H1 (cell line): ENCODE measurements around the gene AP3B2. TPM values are rescaled to one million over a fixed set of nuclear protein-coding genes. Genes with fewer than 3 reads are reported as not detected.

ENCODE experiments used
- BACH1 ChIP-seq: IDR thresholded peaks from 2 replicates; pipeline ENCODE4 v1.6.1; 2012; ENCODE audit warnings: low read length, improper control_type of control experiment
- CBX8 ChIP-seq: fragments of 300-800, 300-1000 bp; sonication (generic); IDR thresholded peaks from 2 replicates; pipeline ENCODE4 v1.7.1; 2016; ENCODE audit warnings: low read depth, low read length, borderline replicate concordance
- CHD7 ChIP-seq: fragments of 300-600 bp; sonication (generic); IDR thresholded peaks from 2 replicates; pipeline ENCODE4 v1.7.1; 2012; ENCODE audit warnings: low read length, moderate library complexity, mild to moderate bottlenecking, inconsistent platforms; ENCODE audit not compliant: insufficient replicate concordance
- CREB1 ChIP-seq: IDR thresholded peaks from 2 replicates; pipeline ENCODE4 v1.6.1; 2012; ENCODE audit warnings: inconsistent platforms
- KDM4A ChIP-seq: IDR thresholded peaks from one replicate; pipeline ENCODE4 v1.7.1; 2012; ENCODE audit warnings: low read depth, mild to moderate bottlenecking, moderate library complexity, low read length, inconsistent platforms; ENCODE audit not compliant: severe bottlenecking
- KDM5A ChIP-seq: fragments of 200-600 bp; IDR thresholded peaks from 2 replicates; pipeline ENCODE4 v1.7.1; 2012; ENCODE audit warnings: mild to moderate bottlenecking, low read length, inconsistent platforms, mixed read lengths
- MAFK ChIP-seq: IDR thresholded peaks from 2 replicates; pipeline ENCODE4 v1.6.1; 2012; ENCODE audit warnings: low read depth, mild to moderate bottlenecking, improper control_type of control experiment, low read length
- POLR2AphosphoS5 ChIP-seq: IDR thresholded peaks from 2 replicates; pipeline ENCODE4 v1.6.1; 2011; ENCODE audit warnings: low read depth, low read length
- SP4 ChIP-seq: IDR thresholded peaks from 2 replicates; pipeline ENCODE4 v1.6.1; 2012; ENCODE audit warnings: low read length, inconsistent platforms
- SRF ChIP-seq: IDR thresholded peaks from 2 replicates; pipeline ENCODE4 v1.6.1; 2011; ENCODE audit warnings: mild to moderate bottlenecking, low read depth, low read length, moderate library complexity
- TBP ChIP-seq: IDR thresholded peaks from 2 replicates; pipeline ENCODE4 v1.6.1; 2011; ENCODE audit warnings: low read depth, low read length, improper control_type of control experiment
- polyA plus RNA-seq, 7 experiments: library from polyadenylated mRNA; depleted of rRNA in 3 of 7; stranded (reverse) in 5 of 7; unstranded in 2 of 7; fragments of >200 nt in 5 of 7; fragments of 200-250 nt in 2 of 7; gene quantifications; 1 replicate in 5 of 7; 2 replicates in 1 of 7; 4 replicates in 1 of 7; pipeline versions ENCODE4 v1.2.1 to v1.2.3, GENCODE V29; 2011 to 2013; ENCODE audit warnings: missing spikeins in 2 of 7, mixed read lengths in 2 of 7
- total RNA-seq: library from RNA; stranded (reverse); fragmentation: NEBNext Ultra II Directional; extraction: Animal tissue kit (Norgen Biotek cat#: 25700); gene quantifications from 2 replicates; pipeline ENCODE4 v1.2.1, GENCODE V29; 2021

Gene AP3B2
- total and polyA plus RNA-seq, 2 of the 8 experiments (the other 6 are each of a cell fraction or from before 2014, with no cell fraction given) = 21.8 to 25.7 TPM

- TF ChIP-seq CHD7 (no peak), POLR2AphosphoS5 (0 out of 2 replicates have a peak, but pooled peaks have one; percentile 28), TBP (peak; percentile 25; the same call in 1 of the 2 replicates), MAFK (no peak), SRF (no peak), BACH1 (no peak), CREB1 (no peak; the same call in 1 of the 2 replicates), KDM5A (no peak), CBX8 (no peak), KDM4A (peak; percentile 98), SP4 (no peak)
Measured at GRCh38 chr15:82709421-82710207, at the start of gene AP3B2 (continued).
